ENCODE results near the gene POM121L2.
"Not testable (repeated sequence)": the region's sequence is repeated elsewhere in the genome, so short reads cannot be mapped to it uniquely, and the experiment has no call there.

The POM121L2 gene

GRCh38 chr6:27293436-27294098 is 18.5 kb downstream of the POM121L2 start:
- DNase-seq, result peak; percentile 64

DNA sequence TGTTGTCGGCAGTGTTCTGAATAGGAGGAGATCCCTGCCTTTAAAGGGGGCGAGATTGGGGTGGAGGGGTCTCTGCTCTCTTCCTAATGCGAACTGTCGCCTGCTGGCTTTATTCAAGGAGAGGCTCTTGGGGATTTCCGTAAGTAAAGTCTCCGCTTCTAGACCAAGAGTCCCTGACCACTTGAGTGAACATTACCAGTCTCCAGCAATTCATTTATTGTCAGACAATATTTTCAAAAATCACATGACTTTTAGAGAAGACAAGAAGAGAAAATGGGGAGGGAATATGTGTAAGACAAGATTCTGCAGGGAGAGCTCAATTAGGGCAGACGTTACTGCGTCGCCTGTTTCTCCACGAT is 21.2 kb downstream of the POM121L2 start:
- no peak for DNase-seq

- DNase-seq, result peak; percentile 31
Measured at GRCh38 chr6:27290065-27290849, 21.8 kb downstream of the POM121L2 start.

GRCh38 chr6:27288136-27289044 is 23.7 kb downstream of the POM121L2 start:
- no peak for DNase-seq

DNA sequence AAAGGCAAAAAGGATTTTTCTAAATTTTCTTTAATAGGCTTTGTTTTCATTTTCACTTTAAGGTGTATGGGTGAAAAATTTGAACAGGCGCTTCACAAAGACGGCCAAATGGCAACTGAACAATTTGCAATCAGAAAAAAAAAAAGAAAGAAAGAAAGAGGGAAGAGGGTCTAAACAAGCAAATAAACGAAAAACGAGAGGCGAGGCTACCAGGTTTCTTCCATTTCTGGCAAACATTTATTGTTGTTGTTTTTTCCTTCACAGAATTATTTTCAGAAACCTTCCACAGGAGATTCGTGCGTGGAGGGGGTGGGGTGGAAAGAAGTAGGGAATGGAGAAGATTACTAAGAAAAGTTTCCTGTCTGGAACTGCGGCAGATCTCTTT is 24.3 kb downstream of the POM121L2 start:
- DNase-seq, result no peak

DNA sequence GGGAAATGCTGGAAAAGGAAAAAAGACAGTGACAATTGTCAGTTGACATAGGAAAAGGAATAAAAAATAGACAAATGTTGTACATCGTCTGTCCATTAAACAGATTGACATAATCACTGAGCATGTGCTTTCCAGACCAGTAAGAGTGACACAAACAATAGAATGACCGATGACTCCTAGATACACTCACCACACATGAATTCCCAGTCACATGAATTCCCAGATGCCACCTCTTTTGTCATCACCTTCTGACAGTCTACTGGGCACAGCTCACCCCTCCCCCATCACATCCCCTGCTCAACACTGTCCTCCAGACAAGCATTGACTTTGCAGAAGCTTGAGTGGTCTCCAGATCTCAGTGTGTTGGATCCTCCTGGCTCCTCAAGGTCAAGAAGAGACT is 25.9 kb downstream of the POM121L2 start:
- DNase-seq, result no peak

- DNase-seq, result no peak
Measured at GRCh38 chr6:27283279-27283678, 28.8 kb downstream of the POM121L2 start.

DNA sequence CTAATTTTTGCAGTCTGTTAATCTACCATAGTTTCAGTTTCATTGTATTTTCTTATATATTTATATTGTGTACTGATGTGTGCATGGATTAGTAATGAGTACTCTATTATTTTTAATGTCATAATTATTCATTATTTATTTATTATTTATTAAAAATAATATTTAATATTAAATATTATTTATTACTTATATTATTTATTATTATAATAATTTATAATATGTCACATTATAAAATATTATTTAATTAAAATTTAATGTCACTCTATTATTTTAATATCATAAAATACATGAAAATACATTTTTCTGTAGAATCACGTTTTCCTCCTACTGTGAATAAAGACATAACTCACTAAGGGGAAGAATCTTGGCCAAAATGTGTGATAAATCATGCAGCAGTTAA is 30.5 kb downstream of the POM121L2 start:
- no peak for DNase-seq

- no peak for DNase-seq
Measured at GRCh38 chr6:27281105-27281539, 31.0 kb downstream of the POM121L2 start.

- DNase-seq, result peak; percentile 29
Measured at GRCh38 chr6:27280540-27281000, 31.5 kb downstream of the POM121L2 start.

DNA sequence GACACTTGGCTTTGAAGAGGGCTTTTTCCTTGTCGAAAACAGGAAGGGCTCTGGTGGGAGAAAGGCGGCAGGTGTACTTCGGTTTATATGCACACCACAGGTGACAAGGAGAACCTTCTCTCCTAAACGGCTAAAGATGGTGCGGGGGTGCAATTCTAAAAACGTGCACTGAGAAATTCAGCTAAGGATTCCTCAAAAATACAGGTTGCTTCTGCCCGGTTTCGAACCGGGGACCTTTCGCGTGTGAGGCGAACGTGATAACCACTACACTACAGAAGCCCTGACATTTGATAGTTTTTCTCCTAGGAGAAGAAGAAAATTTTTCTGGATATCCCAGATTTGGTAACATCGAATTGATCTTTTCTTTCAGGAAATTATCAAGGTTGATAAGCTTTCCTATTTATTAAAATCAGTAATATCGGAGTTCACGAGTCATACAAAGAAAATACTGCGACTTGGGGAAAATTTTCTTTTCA is 32.0 kb downstream of the POM121L2 start:
- peak; percentile 66 for DNase-seq

DNA sequence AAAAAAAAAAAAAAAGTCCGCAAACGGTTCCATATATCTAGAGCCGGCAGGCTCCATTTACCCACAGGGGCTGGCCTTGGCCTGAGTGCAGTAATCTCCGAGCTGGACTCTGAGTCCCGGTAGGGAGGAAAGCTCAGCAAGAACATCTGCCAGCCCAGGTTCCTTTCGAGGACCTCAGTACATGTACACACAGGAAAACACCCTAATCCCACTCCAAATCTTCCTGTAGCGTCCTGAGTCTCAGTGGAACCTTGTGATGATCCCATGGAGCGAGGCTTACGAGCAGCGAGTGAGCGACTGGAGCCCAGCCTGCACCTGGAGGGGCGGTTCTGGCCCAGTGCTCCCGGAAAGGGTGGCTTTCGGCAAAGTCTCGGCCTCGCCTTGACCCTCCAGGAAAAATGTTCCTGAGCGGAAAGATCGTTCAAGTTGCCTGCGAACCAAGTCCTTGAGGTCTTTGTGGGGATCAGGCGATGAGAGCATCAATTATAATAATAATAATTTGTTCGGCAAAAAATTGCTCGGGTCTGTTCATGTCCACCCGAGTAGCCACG is 32.5 kb downstream of the POM121L2 start:
- no peak for DNase-seq

DNA sequence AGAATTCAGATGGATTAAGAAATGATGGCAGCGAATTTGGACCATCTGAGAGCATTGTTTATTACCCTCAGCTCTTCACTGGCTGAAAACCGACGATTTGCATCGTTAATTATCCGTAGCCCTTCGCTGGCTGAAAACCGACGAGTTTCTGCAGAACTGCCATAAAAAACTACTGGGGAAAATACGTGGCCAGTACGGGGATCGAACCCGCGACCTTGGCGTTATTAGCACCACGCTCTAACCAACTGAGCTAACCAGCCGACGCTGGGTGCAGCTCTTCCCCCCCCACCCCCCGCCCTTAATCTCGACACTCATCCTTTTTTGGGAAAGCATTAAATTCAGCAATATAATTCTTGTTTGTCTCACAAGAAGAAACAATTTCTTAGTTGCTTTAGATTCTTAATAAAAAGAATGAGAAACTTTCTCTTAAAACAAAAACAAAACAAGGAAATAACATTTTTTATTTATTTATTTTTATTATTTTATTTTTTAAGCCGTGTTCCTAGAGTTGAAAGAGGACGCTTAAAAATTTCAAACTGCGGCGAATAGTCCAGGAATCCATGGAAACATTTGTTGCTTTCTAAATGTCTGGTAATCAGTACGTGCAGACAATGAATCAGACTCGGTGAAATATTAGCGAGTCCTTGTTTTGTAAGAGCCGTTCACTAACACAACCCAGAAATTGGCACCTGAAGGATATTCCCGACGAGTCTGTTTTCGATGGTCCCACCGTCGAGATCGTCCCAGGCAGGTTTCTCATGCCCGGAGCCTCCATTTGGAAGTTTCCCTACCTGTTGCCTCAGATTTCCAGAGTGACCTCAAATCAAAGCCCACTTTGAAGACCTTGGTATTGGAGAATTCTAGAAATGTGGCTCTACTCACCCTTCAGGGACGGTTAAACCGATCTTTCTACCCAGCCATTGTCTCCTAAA is 36.8 kb downstream of the POM121L2 start:
- no peak for DNase-seq

- DNase-seq, result no peak
Measured at GRCh38 chr6:27273783-27274182, 38.3 kb downstream of the POM121L2 start.

DNA sequence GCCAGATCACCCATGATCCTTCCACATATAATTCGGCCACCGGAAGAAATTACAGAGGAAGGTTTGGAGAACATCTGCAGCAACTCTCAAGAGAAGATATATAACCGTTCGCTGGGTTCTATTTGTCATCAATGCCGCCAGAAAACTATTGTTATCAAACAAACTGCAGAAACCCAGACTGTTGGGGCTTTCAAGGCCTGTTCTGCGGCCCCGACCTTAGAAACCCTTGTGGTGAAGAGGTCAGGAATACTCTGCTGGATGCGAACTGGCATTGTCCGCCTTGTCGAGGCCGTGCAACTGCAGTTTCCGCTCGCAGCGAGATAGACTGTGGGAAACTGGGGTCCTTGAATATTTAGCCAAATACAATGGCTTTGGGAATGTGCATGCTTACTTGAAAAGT is 43.3 kb downstream of the POM121L2 start:
- DNase-seq, result no peak

DNA sequence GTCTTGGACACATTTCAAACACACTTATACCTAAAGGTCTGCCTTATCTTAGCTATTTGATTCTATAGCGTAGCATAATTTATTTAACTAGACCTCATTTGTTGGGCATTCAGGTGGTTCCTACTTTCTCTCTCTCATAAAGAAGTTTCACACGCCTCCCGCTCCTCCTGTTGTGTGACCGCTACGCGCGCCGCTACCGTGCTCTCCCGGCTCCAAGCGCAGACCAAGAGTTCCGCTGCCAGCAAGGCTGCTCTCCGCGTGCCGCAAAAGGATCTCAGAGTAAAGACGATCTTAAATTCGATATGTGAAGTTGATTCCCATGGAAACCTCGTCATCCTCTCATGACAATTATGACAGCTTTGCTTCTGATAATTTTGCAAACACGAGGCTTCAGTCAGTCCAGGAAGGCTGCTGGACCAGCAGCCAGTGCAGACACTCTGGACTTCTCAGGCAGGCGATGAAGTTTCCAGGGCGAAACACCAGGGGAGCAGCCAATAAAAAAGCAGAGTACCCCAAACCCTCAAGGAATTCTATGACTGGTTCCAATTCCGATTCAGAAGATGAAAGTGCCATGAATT is 44.1 kb downstream of the POM121L2 start:
- no peak for DNase-seq

DNA sequence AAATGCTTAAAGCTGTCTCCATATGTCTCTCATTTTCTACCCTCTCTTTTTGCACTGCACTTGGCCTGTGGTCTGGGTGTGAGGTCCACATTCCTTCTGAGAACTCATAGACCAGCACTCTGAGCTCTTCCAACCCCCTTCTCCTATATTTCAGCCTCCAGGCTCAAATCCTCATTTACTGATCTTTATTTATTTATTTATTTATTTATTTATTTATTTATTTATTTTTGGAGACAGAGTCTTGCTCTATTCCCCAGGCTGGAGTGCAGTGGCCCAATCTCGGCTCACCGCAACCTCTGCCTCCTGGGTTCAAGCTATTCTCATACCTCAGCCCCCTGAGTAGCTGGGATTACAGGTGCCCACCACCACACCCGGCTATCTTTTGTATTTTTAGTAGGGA is 45.1 kb downstream of the POM121L2 start:
- not testable (repeated sequence) for DNase-seq

- DNase-seq, result no peak
Measured at GRCh38 chr6:27263886-27264285, 48.2 kb downstream of the POM121L2 start.

DNA sequence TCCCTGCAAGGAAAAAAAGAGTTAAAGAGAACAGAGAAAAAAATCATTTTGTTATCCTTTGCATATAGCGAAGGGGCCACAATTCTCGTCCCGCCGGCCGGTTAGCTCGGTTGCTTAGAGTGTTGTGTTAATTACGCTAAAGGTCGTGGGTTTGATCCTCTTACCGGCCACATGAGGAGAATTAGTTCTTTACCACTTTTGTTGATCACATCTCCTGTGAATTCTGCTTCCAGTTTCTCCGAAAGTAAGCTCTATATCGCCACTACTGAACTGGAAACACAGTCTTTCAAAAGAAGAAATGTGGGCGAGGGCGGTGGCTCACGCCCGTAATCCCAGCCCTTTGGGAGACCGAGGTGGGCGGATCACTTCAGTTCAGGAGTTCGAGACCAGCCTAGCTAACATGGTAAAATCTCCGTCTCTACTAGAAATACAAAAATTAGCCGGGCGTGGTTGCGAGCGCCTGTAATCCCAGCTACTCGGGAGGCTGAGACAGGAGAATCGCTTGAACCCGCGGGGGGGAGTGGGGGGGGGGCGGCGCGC is 51.2 kb downstream of the POM121L2 start:
- no peak for DNase-seq

DNA sequence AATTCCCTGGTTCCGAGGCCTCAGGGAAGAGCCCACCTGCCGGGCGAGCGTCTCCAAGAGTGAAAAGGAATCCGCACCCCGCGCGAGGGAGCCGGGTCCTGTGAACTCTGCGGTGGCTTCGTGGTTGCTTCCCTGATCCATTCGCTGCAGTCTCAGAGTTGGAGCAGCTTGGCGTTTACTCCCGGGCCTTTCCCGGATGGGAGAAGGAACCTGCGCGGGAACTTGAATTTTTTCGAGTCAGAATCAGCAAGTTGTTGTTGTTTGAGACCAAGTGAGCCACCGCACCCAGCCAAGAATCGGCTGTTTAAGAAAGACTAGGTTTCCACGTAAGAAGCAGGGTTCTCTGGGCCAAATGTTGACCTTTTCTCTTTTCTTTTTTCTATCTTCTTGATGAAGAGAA is 51.7 kb downstream of the POM121L2 start:
- DNase-seq, result peak; percentile 8

Measured in fibroblast of skin of scalp (primary cell).